Measurements from ENCODE around the gene FKBP8.
A peak's percentile ranks its signal among the peaks of the same experiment; 100 is the strongest.
"Not testable (repeated sequence)": the region's sequence is repeated elsewhere in the genome, so short reads cannot be mapped to it uniquely, and the experiment has no call there.

FKBP8 gene

DNA sequence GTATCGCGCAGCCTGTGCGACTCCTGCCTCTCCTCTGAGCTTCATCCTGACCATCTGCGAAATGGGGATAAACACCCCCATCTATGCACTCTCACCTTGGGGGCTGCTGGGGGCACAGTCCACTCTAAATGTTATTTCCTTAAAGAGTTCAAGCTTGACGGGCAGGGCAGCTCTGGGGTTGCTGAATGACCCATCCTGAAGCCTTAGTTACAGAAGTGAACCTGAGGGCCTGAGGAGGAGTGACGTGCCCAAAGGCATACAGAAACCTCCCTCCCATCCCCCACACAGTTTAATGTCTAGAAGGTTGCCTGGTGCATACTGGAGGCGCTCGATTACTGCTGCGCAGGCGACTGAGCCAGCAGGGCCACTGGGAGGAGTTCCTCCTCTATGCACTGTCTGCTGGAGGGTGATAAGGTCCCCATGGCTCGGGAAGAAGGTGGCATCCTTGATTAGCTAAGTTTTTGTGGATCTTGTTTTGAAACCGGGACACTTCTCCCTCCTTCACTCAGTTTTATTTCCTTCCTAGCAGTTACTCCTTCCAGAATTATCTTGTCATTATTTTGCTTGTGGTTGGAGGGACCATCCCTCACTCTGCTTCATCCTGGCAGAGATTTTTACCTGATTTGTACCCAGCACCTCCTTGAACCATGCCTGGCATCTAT lies 572 bp upstream of the FKBP8 start:
- in situ Hi-C loops (cut with HindIII; ENCODE audit: low pct_unique_long_range_greater_than_20kb, low sequenced_read_pairs) = no loop called here
- DNase-seq (ENCODE audit: low read depth in 1 of 2, low spot score in 1 of 2) = peak; percentile 44 to 86
- TF ChIP-seq JUND (IDR thresholded peaks at IDR 0.05; ENCODE audit: low read depth) = no peak

DNA sequence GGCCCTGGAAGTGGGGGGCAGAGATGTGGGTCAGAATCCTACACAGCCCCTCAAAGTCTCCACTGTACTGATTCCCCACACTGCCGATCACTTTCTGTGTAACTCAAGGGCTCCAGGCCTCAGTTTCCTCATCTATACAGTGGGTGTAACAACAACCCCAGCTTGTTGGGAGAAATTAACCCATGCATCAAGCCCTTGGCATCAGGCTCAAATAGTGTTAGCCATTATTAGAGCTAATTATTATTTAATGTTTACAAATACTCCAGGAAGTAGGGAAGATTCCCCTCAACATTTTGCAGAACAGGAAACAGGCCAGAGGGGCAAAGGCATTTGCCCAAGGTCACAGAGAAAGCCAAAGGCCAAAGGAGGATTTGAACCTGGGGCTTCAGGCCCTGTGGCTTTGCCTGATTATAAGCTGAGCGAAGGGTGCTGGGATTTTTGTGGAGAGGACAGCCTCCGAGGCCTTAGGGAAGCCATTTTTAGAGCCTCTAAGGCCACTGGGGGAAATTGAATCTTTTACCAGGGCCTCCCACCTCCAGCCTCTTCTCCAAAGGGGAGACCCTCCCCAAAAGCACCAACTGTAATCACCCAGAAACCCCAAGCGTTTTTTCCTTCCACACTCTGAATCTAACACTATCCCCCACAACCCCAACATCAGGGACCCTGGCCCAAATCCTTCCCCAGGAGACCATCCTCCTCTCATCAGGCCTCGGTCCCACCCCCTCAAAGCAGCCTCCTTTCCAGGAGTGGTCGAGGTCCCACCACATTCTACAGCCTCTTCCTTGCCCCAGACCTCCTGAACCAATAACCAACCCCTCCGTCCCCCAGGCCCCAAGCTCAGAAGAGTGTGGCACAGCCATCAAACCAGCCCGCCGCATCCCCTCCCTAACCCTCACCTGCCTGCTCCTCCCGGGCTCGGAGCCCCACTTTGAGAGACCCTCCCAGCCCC lies 1.1 kb downstream of the FKBP8 start:
- no peak for TF ChIP-seq JUND (IDR thresholded peaks at IDR 0.05; ENCODE audit: low read depth)
- no peak for DNase-seq (ENCODE audit: low read depth in 1 of 2, low spot score in 1 of 2)

DNA sequence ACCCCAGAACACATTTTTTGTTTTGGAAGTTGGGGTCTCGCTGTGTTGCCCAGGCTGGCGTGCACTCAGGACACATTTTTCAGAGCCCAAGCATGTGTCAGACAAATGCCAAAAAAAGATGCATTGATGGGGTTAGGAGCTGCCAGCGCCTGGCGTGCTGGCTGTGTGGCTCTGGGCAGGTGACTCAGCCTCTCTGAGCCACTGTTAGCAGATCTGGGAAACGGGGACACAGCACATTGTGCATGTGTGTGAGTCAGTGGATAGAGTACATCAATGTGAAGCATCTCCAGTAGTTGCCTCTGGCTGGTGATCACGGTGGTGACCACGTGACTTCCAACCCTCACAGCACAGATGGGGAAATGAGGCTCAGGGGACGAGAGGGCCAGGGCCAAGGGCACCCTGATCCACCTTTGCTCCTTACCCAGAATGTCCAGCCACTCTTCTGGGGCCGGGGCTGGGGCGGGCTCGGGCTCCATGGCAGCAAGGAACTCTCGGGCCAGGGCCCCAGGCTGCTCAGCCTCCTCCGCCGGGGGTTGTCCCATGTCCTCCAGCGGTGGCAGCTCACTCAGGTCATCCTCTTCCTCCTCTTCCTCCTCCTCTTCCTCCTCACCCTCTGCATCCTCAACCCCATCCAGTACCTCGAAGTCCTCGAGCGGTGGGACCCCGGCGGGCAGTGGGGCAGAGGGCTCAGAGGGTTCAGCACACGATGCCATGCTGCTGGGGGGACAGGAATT lies 1.9 kb downstream of the FKBP8 start:
- no peak for DNase-seq (ENCODE audit: low read depth in 1 of 2, low spot score in 1 of 2)
- no peak for TF ChIP-seq JUND (IDR thresholded peaks at IDR 0.05; ENCODE audit: low read depth)
- in situ Hi-C loops (cut with HindIII; ENCODE audit: low pct_unique_long_range_greater_than_20kb, low sequenced_read_pairs) = no loop called here

More for the DNA sequence above, 1.1 kb downstream of the FKBP8 start:
- in situ Hi-C loops (cut with HindIII; ENCODE audit: low pct_unique_long_range_greater_than_20kb, low sequenced_read_pairs) = no loop called here

DNA sequence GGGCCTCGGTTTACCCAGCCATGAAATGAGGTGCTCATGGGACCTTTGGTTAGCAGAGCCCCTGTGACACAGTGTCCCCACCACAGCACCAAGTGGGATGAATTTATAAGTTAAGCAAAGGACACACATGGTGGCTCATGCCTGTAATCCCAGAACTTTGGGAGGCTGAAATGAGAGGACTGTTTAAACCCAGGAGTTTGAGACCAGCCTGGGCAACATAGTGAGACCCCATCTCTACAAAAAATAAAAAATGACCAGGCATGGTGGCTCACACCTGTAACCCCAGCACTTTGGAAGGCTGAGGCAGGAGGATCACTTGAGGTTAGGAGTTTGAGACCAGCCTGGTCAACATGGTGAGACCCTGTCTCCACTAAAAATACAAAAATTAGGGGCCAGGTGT lies 3.2 kb downstream of the FKBP8 start:
- not testable (repeated sequence) for DNase-seq (ENCODE audit: low read depth in 1 of 2, low spot score in 1 of 2)

DNA sequence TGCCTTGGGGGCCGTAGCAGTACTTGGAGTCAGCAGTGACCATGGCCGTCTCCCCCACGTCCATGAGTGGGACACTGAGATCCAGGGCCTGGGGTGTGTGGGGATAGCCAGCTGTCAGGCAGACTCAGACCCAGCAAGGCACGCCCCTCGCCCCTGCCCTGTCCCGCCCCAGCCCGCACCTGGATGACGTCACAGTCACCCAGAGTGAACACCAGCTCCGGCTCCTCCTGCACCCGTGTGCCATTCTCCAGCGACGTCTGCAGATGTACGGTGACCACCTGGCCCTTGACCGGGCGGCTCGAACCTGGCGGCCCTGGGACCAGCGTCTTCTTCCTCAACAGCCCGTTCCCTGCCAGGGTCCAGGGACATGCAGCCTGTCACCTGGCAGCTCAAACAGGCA lies 4.0 kb downstream of the FKBP8 start:
- in situ Hi-C loops (cut with HindIII; ENCODE audit: low pct_unique_long_range_greater_than_20kb, low sequenced_read_pairs) = no loop called here
- DNase-seq (ENCODE audit: low read depth in 1 of 2, low spot score in 1 of 2) = no peak
- no peak for TF ChIP-seq JUND (IDR thresholded peaks at IDR 0.05; ENCODE audit: low read depth)

More for the DNA sequence above, 3.2 kb downstream of the FKBP8 start:
- in situ Hi-C loops (cut with HindIII; ENCODE audit: low pct_unique_long_range_greater_than_20kb, low sequenced_read_pairs) = not testable (repeated sequence)

DNA sequence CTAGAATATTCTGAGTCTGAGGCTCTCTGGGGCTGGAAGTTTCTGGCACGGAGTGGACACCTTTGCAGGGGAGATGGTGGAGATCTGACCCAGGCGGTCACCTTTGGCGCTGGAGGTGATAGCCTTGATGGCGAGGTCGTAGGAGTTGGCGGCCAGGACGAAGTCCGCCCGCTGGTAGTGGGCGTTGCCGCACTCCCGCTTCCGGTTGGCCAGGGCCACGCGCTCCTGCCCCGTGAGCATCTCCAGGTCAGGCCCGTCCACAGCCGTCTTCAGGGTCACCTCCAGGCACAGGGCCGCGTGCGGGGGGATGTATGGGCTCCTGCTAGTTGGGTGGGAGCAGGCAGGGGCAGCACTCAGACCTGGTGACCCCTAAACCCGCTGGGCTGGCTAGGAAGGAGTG lies 5.3 kb downstream of the FKBP8 start:
- no peak for DNase-seq (ENCODE audit: low read depth in 1 of 2, low spot score in 1 of 2)
- in situ Hi-C loops (cut with HindIII; ENCODE audit: low pct_unique_long_range_greater_than_20kb, low sequenced_read_pairs) = no loop called here
- TF ChIP-seq JUND (IDR thresholded peaks at IDR 0.05; ENCODE audit: low read depth) = no peak

DNA sequence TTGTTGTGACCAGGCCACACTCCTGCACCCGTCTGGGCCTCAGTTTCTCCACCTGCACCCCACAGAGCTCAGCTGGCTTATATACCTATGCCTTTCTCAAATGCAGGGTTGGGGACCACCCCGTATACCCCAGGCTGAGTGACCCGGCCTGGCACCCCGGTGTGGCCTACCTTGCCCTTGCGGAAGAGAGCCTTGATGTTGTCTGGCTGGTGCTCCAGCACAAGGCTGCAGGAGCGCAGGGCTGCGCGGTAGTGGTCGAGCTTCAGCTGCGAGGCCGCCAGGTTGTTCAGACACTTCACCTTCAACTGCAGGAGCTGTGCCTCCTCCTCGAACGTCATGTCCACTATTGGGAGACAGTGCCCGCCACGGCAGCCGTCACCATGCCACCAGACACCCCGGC lies 5.9 kb downstream of the FKBP8 start:
- no peak for DNase-seq (ENCODE audit: low read depth in 1 of 2, low spot score in 1 of 2)
- no peak for TF ChIP-seq JUND (IDR thresholded peaks at IDR 0.05; ENCODE audit: low read depth)
- in situ Hi-C loops (cut with HindIII; ENCODE audit: low pct_unique_long_range_greater_than_20kb, low sequenced_read_pairs) = no loop called here

DNA sequence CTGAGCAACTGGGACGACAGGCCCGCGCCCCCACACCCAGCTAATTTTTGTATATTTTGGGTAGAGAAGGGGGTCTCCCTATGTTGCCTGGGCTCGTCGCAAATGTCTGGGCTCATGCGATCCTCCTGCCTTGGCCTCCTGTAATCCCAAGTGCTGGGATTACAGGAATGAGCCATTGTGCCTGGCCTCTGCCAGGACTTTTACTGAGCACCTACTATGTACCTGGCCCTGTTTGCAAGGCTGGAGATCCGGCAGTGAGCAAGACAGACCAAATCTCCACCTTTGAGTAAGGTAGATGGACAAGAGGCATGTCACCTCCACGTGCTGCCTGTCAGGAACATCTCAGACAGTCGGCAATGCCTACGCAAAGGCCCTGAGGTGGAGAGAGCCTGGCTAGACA lies 6.9 kb downstream of the FKBP8 start:
- in situ Hi-C loops (cut with HindIII; ENCODE audit: low pct_unique_long_range_greater_than_20kb, low sequenced_read_pairs) = no loop called here
- no peak for TF ChIP-seq JUND (IDR thresholded peaks at IDR 0.05; ENCODE audit: low read depth)
- no peak for DNase-seq (ENCODE audit: low read depth in 1 of 2, low spot score in 1 of 2)

DNA sequence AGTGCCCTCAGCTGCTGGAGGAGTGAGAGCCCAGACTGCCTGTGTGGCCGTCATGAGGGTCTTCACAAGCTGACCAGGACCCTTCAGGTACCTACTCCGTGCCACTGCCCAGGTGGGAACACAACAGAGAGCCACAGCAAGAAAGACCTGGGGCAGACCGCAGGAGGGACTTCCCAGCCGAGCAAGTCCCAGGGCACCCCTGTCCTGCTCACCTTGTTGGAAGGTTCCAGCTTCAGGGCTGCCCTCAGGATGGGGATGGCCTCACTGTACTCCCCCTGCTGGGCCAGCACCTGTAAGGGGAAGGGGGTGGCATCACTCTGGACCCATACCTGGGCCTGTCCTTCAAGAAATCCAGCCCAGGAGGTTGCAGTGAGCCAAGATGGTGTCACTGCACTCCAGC lies 10.3 kb downstream of the FKBP8 start:
- in situ Hi-C loops (cut with HindIII; ENCODE audit: low pct_unique_long_range_greater_than_20kb, low sequenced_read_pairs) = no loop called here
- TF ChIP-seq JUND (IDR thresholded peaks at IDR 0.05; ENCODE audit: low read depth) = no peak
- DNase-seq (ENCODE audit: low read depth in 1 of 2, low spot score in 1 of 2) = no peak

DNA sequence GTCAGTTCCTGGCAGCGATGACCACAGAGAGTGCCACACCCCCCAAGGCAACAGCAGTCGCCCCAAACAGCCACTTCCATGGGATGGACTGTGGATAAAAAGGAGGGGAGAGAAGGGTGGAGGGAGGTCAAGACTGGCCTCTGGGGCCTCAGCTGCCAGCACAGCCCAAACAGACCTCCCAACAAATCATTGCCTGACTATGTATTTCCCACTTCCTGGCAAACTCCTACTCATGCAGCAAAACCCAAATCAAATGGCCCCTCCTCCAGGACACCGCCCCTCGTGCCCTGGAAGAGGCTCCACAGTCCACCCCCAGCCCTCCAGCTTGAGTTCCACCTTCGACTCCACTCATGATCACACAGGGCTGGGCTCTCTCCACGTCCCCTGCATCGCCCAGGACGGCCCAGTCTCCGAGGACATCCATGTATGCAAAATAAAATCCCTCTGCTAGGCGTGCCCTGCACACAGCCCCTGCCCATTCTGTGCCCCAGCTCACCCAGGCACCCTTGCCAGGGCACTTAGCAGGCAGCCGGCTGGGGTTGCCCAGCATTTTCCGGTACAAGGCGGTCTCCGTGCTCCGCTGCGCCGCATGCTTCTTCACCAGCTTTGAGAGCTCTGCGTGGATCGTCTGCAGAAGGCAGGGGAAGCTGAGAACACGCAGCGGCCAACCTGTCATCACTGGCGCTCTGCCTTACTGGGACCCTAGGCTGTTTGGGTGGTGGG lies 11.0 kb downstream of the FKBP8 start:
- in situ Hi-C loops (cut with HindIII; ENCODE audit: low pct_unique_long_range_greater_than_20kb, low sequenced_read_pairs) = no loop called here
- no peak for DNase-seq (ENCODE audit: low read depth in 1 of 2, low spot score in 1 of 2)
- TF ChIP-seq JUND (IDR thresholded peaks at IDR 0.05; ENCODE audit: low read depth) = no peak

DNA sequence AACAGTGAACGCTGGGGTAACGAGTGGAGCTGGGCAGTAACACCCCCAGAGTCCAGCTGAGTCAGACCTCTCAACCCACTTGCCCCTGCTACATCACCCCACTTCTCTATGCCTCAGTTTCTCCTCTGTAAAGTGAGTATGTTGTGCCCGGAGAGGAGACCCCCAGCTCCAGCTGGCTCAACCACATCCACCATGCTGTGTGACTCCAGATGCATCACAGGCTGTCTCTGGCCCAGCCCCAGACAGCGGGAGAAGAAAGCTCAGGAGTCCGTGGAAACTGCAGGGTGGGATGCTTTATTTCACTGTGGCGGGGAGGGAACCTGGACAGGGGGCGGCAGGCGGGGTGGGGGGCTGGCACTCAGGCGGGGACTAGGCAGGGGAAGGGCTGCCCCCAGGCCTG lies 11.9 kb downstream of the FKBP8 start:
- no peak for TF ChIP-seq JUND (IDR thresholded peaks at IDR 0.05; ENCODE audit: low read depth)
- no peak for DNase-seq (ENCODE audit: low read depth in 1 of 2, low spot score in 1 of 2)
- in situ Hi-C loops (cut with HindIII; ENCODE audit: low pct_unique_long_range_greater_than_20kb, low sequenced_read_pairs) = no loop called here

DNA sequence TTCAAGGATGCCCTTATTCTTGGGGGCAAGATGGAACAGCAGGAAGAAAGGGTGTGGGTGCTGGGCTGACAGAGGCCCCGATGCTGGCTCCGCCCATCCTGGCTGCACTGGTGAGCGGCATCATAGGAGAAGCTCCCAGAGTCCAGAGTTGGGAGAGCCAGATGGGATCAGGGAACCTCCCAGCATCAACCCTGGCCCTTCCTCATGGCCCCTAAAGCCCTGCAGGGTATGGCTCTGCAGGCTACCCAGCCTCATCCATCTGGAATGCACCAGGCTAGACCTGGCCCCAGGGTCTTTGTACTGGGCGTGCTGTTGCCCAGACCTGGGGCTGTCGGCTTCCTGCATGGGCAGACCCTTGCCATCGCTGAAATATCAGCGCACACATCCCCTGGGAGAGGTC lies 13.6 kb downstream of the FKBP8 start:
- in situ Hi-C loops (cut with HindIII; ENCODE audit: low pct_unique_long_range_greater_than_20kb, low sequenced_read_pairs) = no loop called here
- TF ChIP-seq JUND (IDR thresholded peaks at IDR 0.05; ENCODE audit: low read depth) = no peak
- DNase-seq (ENCODE audit: low read depth in 1 of 2, low spot score in 1 of 2) = no peak

All from T47D (cell line).